ENCODE results near the gene SIRT4.

- TF ChIP-seq CTCF (conservative IDR thresholded peaks at IDR 0.05 in 1 of 2, IDR thresholded peaks at IDR 0.05 in 1 of 2; ENCODE audit: extremely low read depth in 1 of 2, insufficient read depth in 1 of 2, low read depth in 1 of 2, low read length in 2 of 2) = no peak
- no peak for TF ChIP-seq EZH2 (IDR thresholded peaks at IDR 0.05; ENCODE audit: borderline replicate concordance, low read length)
Observed at GRCh38 chr12:120358412-120359100, 56.4 kb downstream of the SIRT4 start.
